Cardiac fibroblast (primary cell): ENCODE measurements around the gene SHPK.

ENCODE experiments used
- DNase-seq, 2 donors: peaks; one replicate each; pipeline versions ENCODE4 v3.0.0 to v3.0.0-alpha.2; 2010; ENCODE audit warnings: low read depth in 2 of 2
- H3K4me3 ChIP-seq, 2 donors: replicated peaks in 1 of 2; 1 replicate in 1 of 2; 2 replicates in 1 of 2; pipeline ENCODE4 v1.5.1; 2011; ENCODE audit warnings: low read depth in 2 of 2, low read length in 2 of 2, mild to moderate bottlenecking in 2 of 2, moderate library complexity in 1 of 2
- CTCF ChIP-seq: IDR thresholded peaks from one replicate; pipeline ENCODE4 v1.5.1; 2011; ENCODE audit warnings: low read depth, mild to moderate bottlenecking, low read length, inconsistent platforms

The SHPK gene

GRCh38 chr17:3679531-3680126 lies 43.6 kb upstream of the SHPK start:
- H3K4me3 ChIP-seq: no peak overlapping the region
- DNase-seq: no peak
- TF ChIP-seq CTCF: no peak

GRCh38 chr17:3678821-3679530 lies 42.9 kb upstream of the SHPK start:
- TF ChIP-seq CTCF: no peak
- DNase-seq: no peak
- no peak overlapping the region for H3K4me3 ChIP-seq

GRCh38 chr17:3678095-3678820 lies 42.2 kb upstream of the SHPK start:
- DNase-seq: peak in 1 of 2 donors; percentile 25
- TF ChIP-seq CTCF: no peak
- H3K4me3 ChIP-seq: no peak overlapping the region

- no peak for DNase-seq
- H3K4me3 ChIP-seq: no peak overlapping the region
- TF ChIP-seq CTCF: no peak
Measured at GRCh38 chr17:3675886-3676285, 39.8 kb upstream of the SHPK start.

- DNase-seq: no peak
- H3K4me3 ChIP-seq: no peak overlapping the region
- no peak for TF ChIP-seq CTCF
Measured at GRCh38 chr17:3672571-3672970, 36.5 kb upstream of the SHPK start.

GRCh38 chr17:3669548-3669947 lies 33.5 kb upstream of the SHPK start:
- peak overlapping the region; percentile 97 to 98 for H3K4me3 ChIP-seq
- no peak for TF ChIP-seq CTCF
- peak in 1 of 2 donors; percentile 5 for DNase-seq
